K562 (cell line): ENCODE results near the gene GAB1. TPM values are rescaled to one million over a fixed set of nuclear protein-coding genes. Genes with fewer than 3 reads are reported as not detected.

ENCODE experiments used
- ATAC-seq: fragments of 200-7000 bp; cut with Tn5 transposase; 3 replicates; pipeline ENCODE4 v1.9.1; 2020; ENCODE audit warnings: moderate library complexity
- BruUV-seq: library from RNA; stranded (reverse); fragments of 400-500 nt; replicated peaks from 2 replicates; lab custom pipeline; 2021; lab: Mats Ljungman, UMichigan
- CTCF ChIA-PET: fragments of 300-600 bp; formaldehyde crosslinking; extraction: SDS; loops from one replicate; lab custom pipeline; 2021; ENCODE audit warnings: low intra/inter-chr PET ratio; lab: Yijun Ruan, JAX
- POLR2A ChIA-PET: fragments of 300-600, 350-650 bp; sonication (Branson Sonifier 250); formaldehyde crosslinking; extraction: SDS; loops from one replicate; lab custom pipeline; 2021; ENCODE audit warnings: antibody characterized with exemption, inconsistent platforms; lab: Yijun Ruan, JAX
- DNase-seq, 4 experiments: peaks; one replicate each; pipeline versions ENCODE4 v3.0.0 to v3.0.0-alpha.2; 2011 to 2018; ENCODE audit warnings: low spot score in 3 of 4, mixed read lengths in 3 of 4; ENCODE audit errors: extremely low read depth in 1 of 4
- FAIRE-seq: peaks from 2 replicates; lab custom pipeline; 2011; peaks lifted over from hg19 to GRCh38; lab: Jason Lieb, UNC
- H2AFZ ChIP-seq: 2 replicates; pipeline ENCODE4 v1.6.0; 2011; ENCODE audit warnings: low read depth, low read length, control low read depth, inconsistent platforms
- H3K27ac ChIP-seq: fragments of 200-600 bp; 3 replicates; pipeline ENCODE4 v1.8.0; 2011; ENCODE audit warnings: low read depth, mild to moderate bottlenecking, control low read depth, inconsistent platforms, low read length, moderate library complexity, mixed read lengths; ENCODE audit errors: extremely low read depth
- H3K27me3 ChIP-seq, 2 experiments: fragments of 300-600 bp in 1 of 2; 2 replicates in 1 of 2; 3 replicates in 1 of 2; pipeline versions ENCODE4 v1.6.0 to v1.8.0; 2011; ENCODE audit warnings: inconsistent platforms in 2 of 2, low read length in 2 of 2, mild to moderate bottlenecking in 1 of 2, mixed read lengths in 1 of 2, moderate library complexity in 1 of 2; ENCODE audit not compliant: control insufficient read depth in 2 of 2, insufficient read depth in 2 of 2
- H3K36me3 ChIP-seq: fragments of 300-600 bp; 3 replicates; pipeline ENCODE4 v1.8.0; 2011; ENCODE audit warnings: mild to moderate bottlenecking, low read length, inconsistent platforms; ENCODE audit not compliant: control insufficient read depth, insufficient read depth
- H3K4me1 ChIP-seq, 2 experiments: fragments of 200-600 bp in 1 of 2; replicated peaks in 1 of 2; 2 replicates in 1 of 2; 3 replicates in 1 of 2; pipeline versions ENCODE4 v1.5.1 to v1.8.0; 2011; ENCODE audit warnings: inconsistent platforms in 2 of 2, low read length in 2 of 2, mild to moderate bottlenecking in 1 of 2, mixed read lengths in 1 of 2, moderate library complexity in 1 of 2; ENCODE audit not compliant: control insufficient read depth in 2 of 2, insufficient read depth in 2 of 2
- H3K4me2 ChIP-seq: 2 replicates; pipeline ENCODE4 v1.6.1; 2011; ENCODE audit warnings: low read length, control low read depth, inconsistent platforms, mixed read lengths; ENCODE audit not compliant: insufficient read depth
- H3K4me3 ChIP-seq: fragments of 200-600 bp; sonication (generic), shearing (Covaris generic); 2 replicates; pipeline ENCODE4 v1.5.1; 2016; ENCODE audit warnings: control low read depth, inconsistent platforms
- H3K79me2 ChIP-seq: fragments of 200-600 bp; 3 replicates; pipeline ENCODE4 v1.8.0; 2011; ENCODE audit warnings: low read length, inconsistent platforms; ENCODE audit not compliant: control insufficient read depth, insufficient read depth
- H3K9ac ChIP-seq, 2 experiments: 2 replicates each; pipeline versions ENCODE4 v1.6.0 to v1.6.1; 2011; ENCODE audit warnings: low read depth in 2 of 2, low read length in 2 of 2, control low read depth in 1 of 2, inconsistent platforms in 1 of 2, mild to moderate bottlenecking in 1 of 2, mixed read lengths in 1 of 2; ENCODE audit not compliant: insufficient read depth in 1 of 2
- H3K9me1 ChIP-seq: one replicate; pipeline ENCODE4 v1.6.0; 2011; ENCODE audit warnings: inconsistent platforms, mild to moderate bottlenecking, low read length, moderate library complexity; ENCODE audit not compliant: control insufficient read depth, insufficient read depth
- H3K9me3 ChIP-seq: replicated peaks from 2 replicates; pipeline ENCODE4 v1.5.1; 2011; ENCODE audit warnings: low read depth, low read length, inconsistent platforms; ENCODE audit not compliant: control insufficient read depth, insufficient read depth
- H4K20me1 ChIP-seq: replicated peaks from 2 replicates; pipeline ENCODE4 v1.6.1; 2011; ENCODE audit warnings: low read length, inconsistent platforms, mixed read lengths; ENCODE audit not compliant: control insufficient read depth, insufficient read depth
- HLTF ChIP-seq: fragments of 450-650 bp; IDR thresholded peaks from 2 replicates; pipeline ENCODE4 v1.6.1; 2016
- HNRNPL ChIP-seq: fragments of 200-400 bp; formaldehyde crosslinking; IDR thresholded peaks from 2 replicates; pipeline ENCODE4 v1.6.1; 2017; ENCODE audit warnings: low read depth, mild to moderate bottlenecking, low read length
- HNRNPLL ChIP-seq: fragments of 200-400 bp; formaldehyde crosslinking; IDR thresholded peaks from 2 replicates; pipeline ENCODE4 v1.6.1; 2017; ENCODE audit warnings: low read length, low read depth, mild to moderate bottlenecking; ENCODE audit not compliant: poor library complexity, severe bottlenecking
- ILF3 ChIP-seq: fragments of 450-650 bp; IDR thresholded peaks from 2 replicates; pipeline ENCODE4 v1.6.1; 2018; ENCODE audit warnings: antibody characterized with exemption, mild to moderate bottlenecking, moderate library complexity, borderline replicate concordance
- OTX1 ChIP-seq: fragments of 450-650 bp; formaldehyde crosslinking; IDR thresholded peaks from 2 replicates; pipeline ENCODE4 v1.4.0; 2022; ENCODE audit warnings: mild to moderate bottlenecking
- POLR2A ChIP-seq: fragments of 450-650 bp; conservative IDR thresholded peaks from 2 replicates; pipeline ENCODE4 v1.6.1; 2016
- RBBP5 ChIP-seq: fragments of 200-600 bp; sonication (generic); IDR thresholded peaks from 2 replicates; pipeline ENCODE4 v1.6.1; 2012; ENCODE audit warnings: borderline replicate concordance, mild to moderate bottlenecking, low read length, control low read depth, inconsistent platforms; ENCODE audit not compliant: insufficient read depth, poor library complexity, severe bottlenecking
- RBM39 ChIP-seq: fragments of 200-400 bp; formaldehyde crosslinking; optimal IDR thresholded peaks from 2 replicates; pipeline ENCODE3; 2018; ENCODE audit warnings: low read depth, low read length
- ZNF146 ChIP-seq: IDR thresholded peaks from one replicate; pipeline ENCODE4 v1.6.1; 2018; ENCODE audit warnings: missing compliant biosample characterization; ENCODE audit not compliant: unreplicated experiment
- in situ Hi-C: fragments of 300-500 bp; cut with MboI; formaldehyde crosslinking; loops from 4 replicates; pipeline ENCODE4 v1.15.0; 2018; ENCODE audit warnings: inconsistent platforms, mixed read lengths
- intact Hi-C: fragments of 100-400 bp; cut with micrococcal nuclease; formaldehyde crosslinking; loops from 2 replicates; pipeline ENCODE4 v1.14.2; 2022
- polyA plus RNA-seq, 8 experiments: library from polyadenylated mRNA; depleted of rRNA in 4 of 8; stranded (reverse) in 5 of 8; unstranded in 3 of 8; fragments of >200 nt; fragmentation: Nextera tagmentation in 2 of 8; fragmentation: Illumina TruSeq in 1 of 8; extraction: Ambion mirVana in 2 of 8; extraction: Trizol in 1 of 8; gene quantifications; 2 replicates each; pipeline versions ENCODE4 v1.2.1 to v1.2.3, GENCODE V29; 2011 to 2014; ENCODE audit warnings: inconsistent platforms in 1 of 8, missing spikeins in 1 of 8
- total RNA-seq, 7 experiments: library from RNA; depleted of rRNA in 6 of 7; stranded (reverse); fragments of >200 nt in 6 of 7; fragmentation: Illumina TruSeq in 2 of 7; extraction: Trizol in 2 of 7; gene quantifications; 2 replicates each; pipeline versions ENCODE4 v1.2.1 to v1.2.3, GENCODE V29; 2011 to 2021; ENCODE audit warnings: low replicate concordance in 1 of 7

The GAB1 gene
- total and polyA plus RNA-seq, 9 of the 15 experiments (the other 6 are each of a cell fraction or from before 2014, with no cell fraction given) = 1.3 to 14.6 (median 7.5) TPM

GRCh38 chr4:143441109-143441508 is 104.4 kb downstream of the GAB1 start:
- DNase-seq (no peak), FAIRE-seq (no peak), ATAC-seq (no peak)
- Histone ChIP-seq H3K27me3 (no peaks in the 10 kb centered on the region), H3K79me2 (no peaks in the 10 kb centered on the region), H3K27ac (no peak overlapping the region), H3K9me1 (no peaks in the 10 kb centered on the region), H3K4me3 (no peak overlapping the region), H2AFZ (no peak overlapping the region), H4K20me1 (no peaks in the 10 kb centered on the region), H3K36me3 (peaks cover 22% of the 10 kb centered on the region; the same call in 2 of the 3 replicates), H3K9ac (no peak overlapping the region), H3K9me3 (no peaks in the 10 kb centered on the region), H3K4me2 (no peak overlapping the region), H3K4me1 (no peaks in the 10 kb centered on the region)
- CTCF ChIA-PET = no interaction called here
- intact Hi-C loops (no loop called here), in situ Hi-C loops (no loop called here)
- no peak for TF ChIP-seq POLR2A
- no peak for TF ChIP-seq HNRNPLL
- TF ChIP-seq OTX1 (CRISPR knock-in tag) = no peak
- TF ChIP-seq ILF3 = no peak
- no peak for TF ChIP-seq RBBP5
- no peak for TF ChIP-seq HNRNPL
- no peak for TF ChIP-seq RBM39
- TF ChIP-seq ZNF146 = no peak
- no peak for TF ChIP-seq HLTF
- POLR2A ChIA-PET = no interaction called here
- BruUV-seq = no TSS peak
